Cardiac fibroblast (primary cell): ENCODE measurements around the gene DBR1.

Source experiments
- DNase-seq, 2 donors: peaks; one replicate each; pipeline versions ENCODE4 v3.0.0 to v3.0.0-alpha.2; 2010; ENCODE audit warnings: low read depth in 2 of 2
- H3K4me3 ChIP-seq, 2 donors: replicated peaks in 1 of 2; 1 replicate in 1 of 2; 2 replicates in 1 of 2; pipeline ENCODE4 v1.5.1; 2011; ENCODE audit warnings: low read depth in 2 of 2, low read length in 2 of 2, mild to moderate bottlenecking in 2 of 2, moderate library complexity in 1 of 2
- TF ChIP-seq, protein P1 (sequence below): IDR thresholded peaks from one replicate; pipeline ENCODE4 v1.5.1; 2011; ENCODE audit warnings: low read depth, mild to moderate bottlenecking, low read length, inconsistent platforms

Gene DBR1

DNA sequence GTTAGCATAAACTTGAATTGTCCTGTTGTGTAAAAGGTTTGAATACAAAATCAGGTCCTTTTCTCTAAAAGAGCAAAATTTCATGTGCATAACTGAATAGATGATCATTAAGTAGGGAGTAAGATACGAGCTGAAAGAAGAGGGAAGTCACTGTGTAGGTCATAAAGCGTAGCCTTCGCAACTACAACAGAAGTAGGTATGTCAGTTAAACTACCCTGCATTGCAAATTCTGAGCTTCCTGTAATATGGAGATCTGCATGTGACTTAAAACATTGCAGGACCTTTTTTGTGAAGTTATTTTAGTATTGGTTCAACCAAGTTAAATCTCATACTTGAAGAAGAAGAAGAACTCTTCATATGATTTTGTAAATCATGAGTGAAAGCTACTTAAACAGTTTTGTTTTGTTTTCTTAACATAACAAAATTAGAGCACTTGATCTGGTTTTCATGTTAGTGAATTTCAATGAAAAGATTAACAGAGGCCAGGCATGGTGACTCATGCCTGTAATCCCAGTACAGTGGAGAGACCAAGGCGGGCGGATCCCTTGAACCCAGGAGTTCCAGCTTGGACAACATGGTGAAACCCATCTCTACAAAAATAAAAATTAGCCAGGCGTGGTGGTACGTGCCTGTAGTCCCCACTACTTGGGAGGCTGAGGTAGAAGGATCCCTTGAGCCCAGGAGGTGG lies 38.8 kb upstream of the DBR1 start:
- no peak overlapping the region for H3K4me3 ChIP-seq
- TF ChIP-seq, protein P1, sequence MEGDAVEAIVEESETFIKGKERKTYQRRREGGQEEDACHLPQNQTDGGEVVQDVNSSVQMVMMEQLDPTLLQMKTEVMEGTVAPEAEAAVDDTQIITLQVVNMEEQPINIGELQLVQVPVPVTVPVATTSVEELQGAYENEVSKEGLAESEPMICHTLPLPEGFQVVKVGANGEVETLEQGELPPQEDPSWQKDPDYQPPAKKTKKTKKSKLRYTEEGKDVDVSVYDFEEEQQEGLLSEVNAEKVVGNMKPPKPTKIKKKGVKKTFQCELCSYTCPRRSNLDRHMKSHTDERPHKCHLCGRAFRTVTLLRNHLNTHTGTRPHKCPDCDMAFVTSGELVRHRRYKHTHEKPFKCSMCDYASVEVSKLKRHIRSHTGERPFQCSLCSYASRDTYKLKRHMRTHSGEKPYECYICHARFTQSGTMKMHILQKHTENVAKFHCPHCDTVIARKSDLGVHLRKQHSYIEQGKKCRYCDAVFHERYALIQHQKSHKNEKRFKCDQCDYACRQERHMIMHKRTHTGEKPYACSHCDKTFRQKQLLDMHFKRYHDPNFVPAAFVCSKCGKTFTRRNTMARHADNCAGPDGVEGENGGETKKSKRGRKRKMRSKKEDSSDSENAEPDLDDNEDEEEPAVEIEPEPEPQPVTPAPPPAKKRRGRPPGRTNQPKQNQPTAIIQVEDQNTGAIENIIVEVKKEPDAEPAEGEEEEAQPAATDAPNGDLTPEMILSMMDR, result no peak
- no peak for DNase-seq

DNA sequence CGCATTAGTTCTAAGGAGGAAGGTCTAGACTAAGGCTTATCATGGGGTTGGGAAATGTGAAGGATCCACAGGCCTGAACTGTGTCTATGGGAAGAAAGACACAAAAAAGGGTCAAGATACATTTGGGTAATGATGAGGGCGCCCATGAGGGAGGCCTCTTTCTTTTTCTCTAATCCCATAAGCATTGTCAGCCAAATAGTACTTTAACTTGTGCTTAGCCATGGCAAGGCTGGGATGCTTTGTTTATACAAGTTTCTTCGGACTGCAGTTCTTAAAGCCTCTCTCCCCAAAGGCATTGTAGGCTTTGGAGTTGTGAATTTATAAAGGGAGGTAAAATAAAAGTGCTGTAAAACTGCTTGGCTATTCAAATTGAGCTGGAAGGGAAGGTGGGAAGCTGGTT lies 35.8 kb upstream of the DBR1 start:
- DNase-seq, result no peak
- TF ChIP-seq, protein P1, result no peak
- no peak overlapping the region for H3K4me3 ChIP-seq

DNA sequence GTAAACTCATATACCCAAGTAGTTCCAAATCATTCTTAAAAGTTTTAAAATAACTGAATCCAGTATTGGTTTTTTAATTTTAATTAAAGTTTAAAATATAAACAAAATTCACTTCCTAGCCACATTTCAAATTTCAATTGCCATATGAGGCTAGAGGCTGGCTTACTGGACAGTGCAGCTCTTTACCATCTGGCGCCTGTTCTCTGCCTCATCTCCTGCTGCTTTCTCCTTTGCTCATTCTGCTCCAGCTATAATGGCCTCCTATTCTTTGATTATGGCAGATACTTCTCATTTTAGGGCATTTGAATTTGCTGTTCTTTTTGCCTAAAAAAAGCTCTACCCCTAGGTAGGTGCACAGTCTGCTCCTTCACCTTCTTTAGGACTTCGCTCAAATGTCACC lies 31.5 kb upstream of the DBR1 start:
- no peak for DNase-seq
- TF ChIP-seq, protein P1, result no peak
- H3K4me3 ChIP-seq, result no peak overlapping the region

DNA sequence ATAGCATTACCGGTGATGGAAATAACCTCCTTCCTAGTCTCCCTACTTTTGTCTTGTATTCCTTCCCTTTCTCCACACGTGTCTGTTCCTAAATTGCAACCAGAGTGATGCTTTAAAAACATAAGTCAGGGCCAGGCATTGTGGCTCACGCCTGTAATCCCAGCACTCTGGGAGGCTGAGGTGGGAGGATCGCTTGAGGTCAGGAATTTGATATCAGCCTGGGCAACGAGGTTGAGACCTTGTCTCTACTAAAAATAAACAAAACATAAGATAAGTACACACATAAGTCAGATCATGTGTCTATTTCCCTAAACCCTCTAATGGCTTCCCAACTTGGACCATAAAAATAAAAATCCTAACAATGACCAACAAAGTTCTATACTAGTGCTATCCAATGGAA lies 30.8 kb upstream of the DBR1 start:
- TF ChIP-seq, protein P1, result no peak
- no peak for DNase-seq
- H3K4me3 ChIP-seq, result no peak overlapping the region

DNA sequence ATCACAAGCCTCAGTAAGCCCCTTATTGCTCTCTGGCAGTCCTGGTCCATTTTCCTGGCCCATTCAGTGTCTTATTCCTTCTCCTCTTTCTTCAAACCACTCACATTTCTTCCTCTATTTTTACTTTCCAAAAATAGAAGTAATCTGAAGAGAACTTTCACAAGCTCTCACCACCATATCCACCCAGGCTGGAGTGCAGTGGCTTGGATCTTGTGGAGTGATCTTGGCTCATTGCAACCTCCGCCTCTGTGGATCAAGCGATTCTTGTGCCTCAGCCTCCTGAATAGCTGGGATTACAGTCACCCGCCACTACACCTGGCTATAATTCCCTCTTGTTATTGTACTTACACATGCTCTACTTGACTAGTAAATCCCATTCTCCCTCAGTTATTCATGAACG lies 29.2 kb upstream of the DBR1 start:
- no peak overlapping the region for H3K4me3 ChIP-seq
- TF ChIP-seq, protein P1, result no peak
- DNase-seq, result no peak

DNA sequence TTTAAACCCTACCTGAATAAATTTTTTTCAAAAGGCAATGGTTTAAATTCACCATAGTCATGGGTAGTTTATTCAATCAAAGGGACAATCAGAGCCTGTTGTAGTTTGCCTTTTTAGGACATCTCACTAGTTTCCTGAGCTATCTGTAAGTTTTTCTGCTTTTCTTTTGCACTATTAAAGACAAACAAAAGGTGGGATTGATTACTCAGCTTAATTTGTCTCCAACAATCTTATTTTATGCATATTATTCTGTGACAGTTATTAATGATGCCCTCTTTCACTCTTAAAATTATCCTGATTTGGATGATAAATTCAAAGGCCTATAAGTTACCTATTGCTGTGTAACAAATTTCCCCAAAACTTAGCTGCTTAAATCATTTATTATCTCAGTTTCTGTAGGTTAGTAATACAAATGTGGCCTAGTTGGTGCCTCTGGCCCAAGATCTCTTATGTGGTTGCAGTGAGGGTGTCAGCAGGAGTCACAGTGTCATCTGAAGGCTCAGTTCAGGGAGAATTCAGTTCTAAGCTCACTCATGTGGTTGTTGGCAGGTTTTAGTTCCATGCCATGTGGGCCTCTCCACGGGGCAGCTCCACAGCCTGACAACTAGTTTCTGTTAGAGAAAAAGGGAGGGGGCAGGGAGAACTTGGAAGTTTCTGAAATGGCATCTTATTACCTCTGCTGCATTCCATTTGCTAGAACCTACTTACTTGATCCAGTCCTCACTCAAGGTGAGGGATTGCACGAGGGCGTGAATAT lies 28.4 kb upstream of the DBR1 start:
- no peak for DNase-seq
- TF ChIP-seq, protein P1, result no peak
- H3K4me3 ChIP-seq, result no peak overlapping the region
